Esophagus (tissue), 2 donors: Measurements from ENCODE around the gene FNIP2. TPM values are rescaled to one million over a fixed set of nuclear protein-coding genes. Genes with fewer than 3 reads are reported as not detected.
"Not testable (repeated sequence)": the region's sequence is repeated elsewhere in the genome, so short reads cannot be mapped to it uniquely, and the experiment has no call there.

Experiments
- H3K27ac ChIP-seq, 2 donors: one replicate each; pipeline ENCODE4 v1.5.1; 2013; ENCODE audit warnings: low read depth in 2 of 2, mild to moderate bottlenecking in 2 of 2, inconsistent platforms in 1 of 2, low read length in 1 of 2, moderate library complexity in 1 of 2
- H3K27me3 ChIP-seq, 2 donors: one replicate each; pipeline ENCODE4 v1.6.1; 2013; ENCODE audit warnings: low read length in 2 of 2, control low read depth in 1 of 2, mild to moderate bottlenecking in 1 of 2; ENCODE audit not compliant: insufficient read depth in 2 of 2, control insufficient read depth in 1 of 2
- H3K36me3 ChIP-seq, 2 donors: one replicate each; pipeline ENCODE4 v1.6.1; 2013; ENCODE audit warnings: low read length in 1 of 2; ENCODE audit not compliant: control insufficient read depth in 2 of 2, insufficient read depth in 2 of 2
- H3K4me1 ChIP-seq, 2 donors: one replicate each; pipeline ENCODE4 v1.6.1; 2013; ENCODE audit warnings: low read length in 1 of 2; ENCODE audit not compliant: control insufficient read depth in 2 of 2, insufficient read depth in 2 of 2
- H3K4me3 ChIP-seq, 2 donors: one replicate each; pipeline ENCODE4 v1.5.1; 2013; ENCODE audit warnings: low read length in 2 of 2, mild to moderate bottlenecking in 2 of 2, low read depth in 1 of 2, moderate library complexity in 1 of 2
- H3K9me3 ChIP-seq, 2 donors: one replicate each; pipeline ENCODE4 v1.6.1; 2013; ENCODE audit warnings: mild to moderate bottlenecking in 2 of 2, low read depth in 1 of 2, low read length in 1 of 2, moderate library complexity in 1 of 2; ENCODE audit not compliant: control insufficient read depth in 2 of 2, insufficient read depth in 1 of 2
- WGBS, 2 donors: extraction: QIAGEN DNeasy Blood & Tissue Kit; methylation state at CpG; one replicate each; pipeline ENCODE4 v1.1.7; 2013; 5-methylcytosine and 5-hydroxymethylcytosine counted together
- polyA plus RNA-seq, 2 donors: library from polyadenylated mRNA; stranded (reverse); fragments of 200-250 nt; gene quantifications; one replicate each; pipeline ENCODE4 v1.2.3, GENCODE V29; 2013
- donor health status: healthy with polysubstance abuse.
- donor health status: Bipolar disorder and iron deficiency.

The FNIP2 gene
- polyA plus RNA-seq, 2 donors, result 2.0 to 2.9 TPM

DNA sequence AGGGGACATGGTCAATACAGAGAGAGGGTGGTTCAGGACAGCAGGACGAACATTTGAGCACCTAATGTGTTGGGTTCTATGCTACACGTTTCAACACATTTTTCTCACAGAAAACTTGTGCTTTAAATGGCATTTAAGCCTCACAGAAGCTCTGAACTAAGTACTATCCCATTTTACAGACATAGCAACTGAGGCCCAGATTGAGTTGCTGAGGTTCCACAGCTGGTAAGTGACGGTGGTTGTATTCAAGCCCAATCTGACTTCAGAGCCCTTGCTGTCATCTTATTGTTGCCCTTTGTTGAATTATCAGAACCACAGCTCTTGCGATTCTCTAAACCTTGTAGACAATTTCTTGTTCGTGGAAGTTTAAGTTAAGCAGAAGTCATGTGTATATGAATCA, 116.7 kb downstream of the FNIP2 start:
- no peaks in the 10 kb centered on the region for H3K4me1 ChIP-seq
- H3K4me3 ChIP-seq, result no peak overlapping the region
- no peaks in the 10 kb centered on the region for H3K36me3 ChIP-seq
- no peak overlapping the region for H3K27ac ChIP-seq
- H3K27me3 ChIP-seq, result no peaks in the 10 kb centered on the region
- WGBS, 2 donors, result 94 to 98% methylated on average over 5 of the region's 5 CpGs
- H3K9me3 ChIP-seq, result no peaks in the 10 kb centered on the region

DNA sequence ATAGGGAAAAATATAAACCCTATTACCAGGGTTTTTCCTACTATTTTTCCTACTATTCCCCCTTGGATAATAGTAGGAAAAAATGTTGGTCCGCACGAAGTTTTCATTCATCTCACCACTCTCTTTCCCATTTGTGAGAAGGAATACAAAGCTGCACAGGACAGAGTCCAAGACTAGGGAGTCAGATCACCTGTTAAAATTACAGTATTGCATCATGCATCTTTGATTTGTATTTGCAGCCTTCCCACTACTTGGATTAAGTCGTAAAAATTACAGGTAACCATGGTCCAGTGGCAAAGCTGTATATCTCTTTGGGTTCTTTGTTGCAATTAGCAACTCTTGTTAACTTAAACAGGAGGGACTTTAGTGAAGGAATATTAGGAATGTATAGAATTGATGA, 121.5 kb downstream of the FNIP2 start:
- Histone ChIP-seq H3K36me3 (peaks cover 0 to 3% of the 10 kb centered on the region in 2 donors), H3K9me3 (no peaks in the 10 kb centered on the region), H3K27me3 (no peaks in the 10 kb centered on the region), H3K27ac (no peak overlapping the region), H3K4me1 (no peaks in the 10 kb centered on the region), H3K4me3 (no peak overlapping the region)
- 94 to 97% methylated on average over 3 of the region's 3 CpGs for WGBS, 2 donors

DNA sequence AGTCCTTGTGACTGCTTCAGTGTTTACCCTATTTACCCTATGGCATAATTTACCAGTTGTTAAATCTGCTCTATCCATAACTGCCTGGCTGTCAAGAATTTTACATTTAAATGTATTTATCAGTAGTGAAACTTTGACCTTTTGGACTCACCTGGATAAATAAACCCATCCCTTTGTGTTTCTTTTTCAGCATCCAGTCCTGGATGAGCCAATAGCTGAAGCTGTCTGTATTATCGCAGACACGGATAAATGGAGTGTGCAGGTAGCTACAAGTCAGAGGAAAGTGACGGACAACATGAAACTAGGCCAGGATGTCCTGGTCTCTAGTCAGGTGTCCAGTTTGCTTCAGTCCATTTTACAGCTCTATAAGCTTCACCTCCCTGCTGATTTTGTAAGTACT, 122.4 kb downstream of the FNIP2 start:
- Histone ChIP-seq H3K27ac (no peak overlapping the region), H3K27me3 (no peaks in the 10 kb centered on the region), H3K4me1 (no peaks in the 10 kb centered on the region), H3K9me3 (no peaks in the 10 kb centered on the region), H3K36me3 (peaks cover 3% of the 10 kb centered on the region in 2 donors), H3K4me3 (no peak overlapping the region)
- 89 to 95% methylated on average over 3 of the region's 3 CpGs for WGBS, 2 donors

DNA sequence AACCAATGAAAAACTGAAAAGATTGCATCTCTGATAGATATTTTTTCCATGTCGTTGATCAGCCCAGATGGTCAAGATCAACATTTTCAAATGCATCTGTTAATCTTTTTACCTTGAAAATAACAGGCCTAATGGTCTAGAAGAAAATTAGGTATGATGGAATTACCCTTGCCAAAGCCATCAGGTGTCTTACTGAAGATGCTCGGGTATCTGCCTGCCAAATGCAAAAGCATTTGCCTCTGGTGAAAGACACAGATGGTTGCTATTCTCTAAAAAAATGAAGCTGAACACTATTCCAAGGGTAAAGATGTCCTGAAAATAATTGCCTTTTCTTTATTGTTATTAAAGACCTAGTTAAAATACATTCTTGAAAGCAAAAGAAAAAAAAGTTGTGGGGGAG, 126.0 kb downstream of the FNIP2 start:
- WGBS, 2 donors, result 78 to 80% methylated on average over 2 of the region's 2 CpGs
- H3K27ac ChIP-seq, result no peak overlapping the region
- no peaks in the 10 kb centered on the region for H3K9me3 ChIP-seq
- H3K4me3 ChIP-seq, result no peak overlapping the region
- H3K36me3 ChIP-seq, result peaks cover 3% of the 10 kb centered on the region in 2 donors
- H3K27me3 ChIP-seq, result no peaks in the 10 kb centered on the region
- H3K4me1 ChIP-seq, result no peaks in the 10 kb centered on the region

DNA sequence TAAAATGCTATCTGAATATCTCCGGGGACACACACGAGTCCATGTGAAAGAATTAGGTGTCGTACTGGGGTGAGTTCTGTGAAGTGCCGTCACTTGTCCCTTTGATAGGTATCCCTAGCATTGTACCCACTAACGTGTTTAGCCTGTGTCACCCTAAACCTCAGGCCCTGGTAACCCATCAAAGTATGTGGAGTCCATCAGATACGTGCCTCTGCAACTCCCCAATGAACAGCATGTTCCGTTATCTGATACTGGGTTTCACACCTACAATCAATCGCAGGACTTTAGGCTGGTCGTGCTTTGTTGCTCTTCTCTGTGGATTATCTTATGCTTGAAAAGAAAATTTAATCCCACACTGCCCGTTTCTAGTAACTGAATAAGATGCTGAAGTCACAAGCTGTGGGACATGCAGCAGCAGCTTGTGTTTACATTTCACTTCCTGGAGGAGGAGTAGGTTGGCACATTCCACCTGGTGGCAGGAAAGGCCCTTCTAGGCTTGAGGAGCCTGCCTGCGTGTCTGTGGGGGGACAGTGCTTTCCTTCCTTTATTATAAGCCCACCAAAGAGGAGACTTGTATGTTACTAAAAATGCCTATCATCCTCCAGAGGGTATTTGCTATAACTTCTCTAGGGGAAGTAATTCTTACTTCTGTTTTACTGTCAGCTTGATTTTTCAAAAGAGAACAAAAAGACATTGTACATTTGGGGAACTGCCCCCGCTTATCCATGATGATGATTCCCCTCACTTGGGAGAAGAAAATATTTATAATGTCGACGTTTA, 127.2 kb downstream of the FNIP2 start:
- H3K27ac ChIP-seq, result no peak overlapping the region
- H3K4me3 ChIP-seq, result no peak overlapping the region
- H3K27me3 ChIP-seq, result no peaks in the 10 kb centered on the region
- no peaks in the 10 kb centered on the region for H3K4me1 ChIP-seq
- WGBS, 2 donors, result 69 to 70% methylated on average over 14 of the region's 14 CpGs
- no peaks in the 10 kb centered on the region for H3K9me3 ChIP-seq
- peaks cover 3% of the 10 kb centered on the region in 2 donors for H3K36me3 ChIP-seq

DNA sequence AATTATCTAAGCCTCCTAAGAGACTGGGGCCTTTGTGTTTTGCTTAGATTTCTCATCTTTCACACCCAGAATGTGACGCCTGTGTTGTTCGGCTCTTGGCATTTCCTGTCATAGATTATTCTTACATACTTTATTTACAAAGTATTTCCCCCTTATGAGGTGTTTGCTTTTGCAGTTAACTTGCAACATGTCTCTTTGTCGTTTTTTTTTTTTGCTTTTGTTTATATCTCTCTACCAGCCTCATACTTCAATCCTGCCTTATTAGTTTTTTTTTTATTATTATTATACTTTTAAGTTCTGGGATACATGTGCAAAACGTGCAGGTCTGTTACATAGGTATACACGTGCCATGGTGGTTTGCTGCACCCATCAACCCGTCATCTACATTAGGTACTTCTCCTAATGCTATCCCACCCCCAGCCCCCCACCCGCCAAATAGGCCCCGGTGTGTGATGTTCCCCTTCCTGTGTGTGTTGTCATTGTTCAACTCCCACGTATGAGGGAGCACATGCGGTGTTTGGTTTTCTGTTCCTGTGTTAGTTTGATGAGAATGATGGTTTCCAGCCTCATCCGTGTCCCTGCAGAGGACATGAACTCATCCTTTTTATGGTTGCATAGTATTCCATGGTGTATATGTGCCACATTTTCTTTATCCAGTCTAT, 127.9 kb downstream of the FNIP2 start:
- H3K4me3 ChIP-seq, H3K27ac ChIP-seq, H3K36me3 ChIP-seq, H3K9me3 ChIP-seq, H3K4me1 ChIP-seq, H3K27me3 ChIP-seq: not testable (repeated sequence)
- WGBS, 2 donors, result 83 to 85% methylated on average over 11 of the region's 11 CpGs

DNA sequence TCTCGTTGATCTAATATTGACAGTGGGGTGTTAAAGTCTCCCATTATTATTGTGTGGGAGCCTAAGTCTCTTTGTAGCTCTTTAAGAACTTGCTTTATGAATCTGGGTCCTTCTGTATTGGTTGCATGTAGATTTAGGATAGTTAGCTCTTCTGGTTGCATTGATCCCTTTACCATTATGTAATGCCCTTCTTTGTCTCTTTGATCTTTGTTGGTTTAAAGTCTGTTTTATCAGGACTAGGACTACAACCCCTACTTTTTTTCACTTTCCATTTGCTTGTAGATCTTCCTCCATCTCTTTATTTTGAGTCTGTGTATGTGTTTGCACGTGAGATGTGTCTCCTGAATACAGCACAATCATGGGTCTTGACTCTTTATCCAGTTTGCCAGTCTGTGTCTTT, 131.6 kb downstream of the FNIP2 start:
- not testable (repeated sequence) for H3K36me3 ChIP-seq, H3K4me1 ChIP-seq, H3K27ac ChIP-seq, H3K27me3 ChIP-seq, H3K9me3 ChIP-seq, H3K4me3 ChIP-seq
- 96 to 98% methylated on average over 2 of the region's 2 CpGs for WGBS, 2 donors

DNA sequence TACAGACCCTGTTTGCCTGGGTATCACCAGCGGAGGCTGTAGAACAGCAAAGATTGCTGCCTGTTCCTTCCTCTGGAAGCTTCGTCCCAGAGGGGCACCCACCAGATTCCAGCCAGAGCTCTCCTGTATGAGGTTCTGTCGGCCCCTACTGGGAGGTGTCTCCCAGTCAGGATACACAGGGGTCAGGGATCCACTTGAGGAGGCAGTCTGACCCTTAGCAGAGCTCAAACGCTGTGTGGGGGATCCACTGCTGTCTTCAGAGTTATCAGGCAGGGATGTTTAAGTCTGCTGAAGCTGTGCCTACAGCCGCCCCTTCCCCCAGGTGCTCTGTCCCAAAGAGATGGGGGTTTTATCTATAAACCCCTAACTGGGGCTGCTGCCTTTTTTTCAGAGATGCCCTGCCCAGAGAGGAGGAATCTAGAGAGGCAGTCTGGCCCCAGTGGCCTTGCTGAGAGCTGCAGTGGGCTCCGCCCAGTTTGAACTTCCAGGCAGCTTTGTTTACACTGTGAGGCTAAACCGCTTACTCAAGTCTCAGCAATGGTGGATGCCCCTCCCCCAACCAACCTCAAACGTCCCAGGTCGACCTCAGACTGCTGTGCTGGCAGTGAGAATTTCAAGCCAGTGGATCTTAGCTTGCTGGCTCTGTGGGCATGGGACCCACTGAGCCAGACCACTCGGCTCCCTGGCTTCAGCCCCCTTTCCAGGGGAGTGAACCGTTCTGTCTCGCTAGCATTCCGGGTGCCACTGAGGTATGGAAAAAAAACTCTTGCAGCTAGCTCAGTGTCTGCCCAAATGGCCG, 133.7 kb downstream of the FNIP2 start:
- not testable (repeated sequence) for H3K4me1 ChIP-seq, H3K27ac ChIP-seq, H3K4me3 ChIP-seq, H3K9me3 ChIP-seq, H3K27me3 ChIP-seq, H3K36me3 ChIP-seq
- 78 to 79% methylated on average over 14 of the region's 14 CpGs for whole genome bisulfite sequencing, 2 donors

DNA sequence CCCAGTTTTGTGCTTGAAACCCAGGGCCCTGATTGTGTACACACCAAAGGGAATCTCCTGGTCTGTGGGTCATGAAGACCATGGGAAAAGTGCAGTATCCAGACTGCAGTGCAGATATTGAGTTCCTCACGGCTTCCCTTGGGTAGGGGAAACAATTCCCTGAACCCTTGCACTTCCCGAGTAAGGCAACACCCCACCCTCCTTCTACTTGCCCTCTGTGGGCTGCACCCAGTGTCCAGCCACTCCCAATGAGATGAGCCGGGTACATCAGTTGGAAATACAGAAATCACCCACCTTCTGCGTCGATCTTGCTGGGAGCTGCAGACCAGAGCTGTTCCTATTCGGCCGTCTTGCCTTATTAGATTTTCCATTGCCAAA, 134.2 kb downstream of the FNIP2 start:
- Histone ChIP-seq H3K4me3 (no peak overlapping the region), H3K27me3 (no peaks in the 10 kb centered on the region), H3K9me3 (no peaks in the 10 kb centered on the region), H3K36me3 (no peaks in the 10 kb centered on the region), H3K4me1 (no peaks in the 10 kb centered on the region), H3K27ac (no peak overlapping the region)
- 95 to 96% methylated on average over 7 of the region's 7 CpGs for WGBS, 2 donors
